Activated T-helper 1 cell treated with anti-CD3 and anti-CD28 coated beads, Interleukin-12 subunit alpha, Interleukin-12 subunit beta, Interleukin-2, Interleukin-4 antibody, amounts not matched to agents 30 ng/mL and 10 ng/mL and 1 ng/mL, durations not matched to agents 14 hours and 24 hours and 36 hours (primary cell): Measurements from ENCODE around the gene FHL5. TPM values are rescaled to one million over a fixed set of nuclear protein-coding genes. Genes with fewer than 3 reads are reported as not detected.
"Not testable (repeated sequence)": the region's sequence is repeated elsewhere in the genome, so short reads cannot be mapped to it uniquely, and the experiment has no call there.

Experiments
- DNase-seq: peaks from one replicate; pipeline ENCODE4 v3.0.0; 2021; ENCODE audit warnings: low spot score
- H3K27ac Mint-ChIP-seq: one replicate; pipeline ENCODE4 v1.8.0; 2021; ENCODE audit warnings: mild to moderate bottlenecking, mixed read lengths
- H3K27me3 Mint-ChIP-seq: one replicate; pipeline ENCODE4 v1.8.0; 2022; ENCODE audit warnings: mild to moderate bottlenecking, moderate library complexity, mixed read lengths; ENCODE audit not compliant: insufficient read depth
- H3K36me3 Mint-ChIP-seq: one replicate; pipeline ENCODE4 v1.8.0; 2021; ENCODE audit warnings: low read depth, mixed read lengths
- H3K4me1 Mint-ChIP-seq: one replicate; pipeline ENCODE4 v1.8.0; 2021; ENCODE audit warnings: low read depth, mixed read lengths
- H3K4me3 Mint-ChIP-seq: one replicate; pipeline ENCODE4 v1.8.0; 2021; ENCODE audit warnings: mild to moderate bottlenecking, moderate library complexity, mixed read lengths
- H3K9me3 Mint-ChIP-seq: one replicate; pipeline ENCODE4 v1.8.0; 2021; ENCODE audit warnings: mixed read lengths
- intact Hi-C: fragments of 100-400 bp; cut with micrococcal nuclease; formaldehyde crosslinking; loops from one replicate; pipeline ENCODE4 v1.15.1; 2024
- total RNA-seq: library from RNA; stranded (reverse); gene quantifications from 2 replicates; pipeline ENCODE4 v1.2.3, GENCODE V29; 2022

FHL5 gene
- total RNA-seq, 1 donor from 2014 or later = not detected

- no peak overlapping the region for H3K27ac Mint-ChIP-seq
- peaks cover 12% of the 10 kb centered on the region for H3K27me3 Mint-ChIP-seq
- intact Hi-C loops = no loop called here
- H3K4me3 Mint-ChIP-seq = no peak overlapping the region
- no peak for DNase-seq
- H3K4me1 Mint-ChIP-seq = peaks cover 5% of the 10 kb centered on the region
- no peaks in the 10 kb centered on the region for H3K36me3 Mint-ChIP-seq
- H3K9me3 Mint-ChIP-seq = no peaks in the 10 kb centered on the region
Measured at GRCh38 chr6:96621983-96622382, 59.1 kb downstream of the FHL5 start.

DNA sequence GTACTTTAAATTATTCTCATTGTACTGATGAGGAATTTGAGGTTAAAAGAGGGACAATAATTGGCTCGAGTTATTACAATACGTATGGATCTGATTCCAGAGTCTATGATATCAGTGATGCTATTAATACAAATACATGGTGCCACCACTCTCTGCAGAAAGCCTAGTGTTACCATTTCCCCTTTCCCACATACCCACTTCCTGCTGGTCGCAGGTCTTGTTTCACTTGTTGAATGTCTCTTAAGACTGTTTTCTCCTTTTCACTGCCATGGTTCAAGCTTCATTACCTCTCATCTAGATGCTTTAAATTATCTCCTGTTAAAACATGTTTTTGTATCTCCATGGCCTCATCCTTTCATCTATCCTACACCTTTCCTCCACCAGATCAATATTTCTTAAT lies 62.0 kb downstream of the FHL5 start:
- Mint-ChIP-seq H3K4me3 (no peak overlapping the region), H3K9me3 (no peaks in the 10 kb centered on the region), H3K4me1 (peaks cover 5% of the 10 kb centered on the region), H3K27me3 (peaks cover 8% of the 10 kb centered on the region), H3K27ac (no peak overlapping the region), H3K36me3 (no peaks in the 10 kb centered on the region)
- no peak for DNase-seq
- intact Hi-C loops = loop anchor here (5.0 kb wide), 1 partner anchor 212 kb away; the partner anchor contains the start of gene GPR63

DNA sequence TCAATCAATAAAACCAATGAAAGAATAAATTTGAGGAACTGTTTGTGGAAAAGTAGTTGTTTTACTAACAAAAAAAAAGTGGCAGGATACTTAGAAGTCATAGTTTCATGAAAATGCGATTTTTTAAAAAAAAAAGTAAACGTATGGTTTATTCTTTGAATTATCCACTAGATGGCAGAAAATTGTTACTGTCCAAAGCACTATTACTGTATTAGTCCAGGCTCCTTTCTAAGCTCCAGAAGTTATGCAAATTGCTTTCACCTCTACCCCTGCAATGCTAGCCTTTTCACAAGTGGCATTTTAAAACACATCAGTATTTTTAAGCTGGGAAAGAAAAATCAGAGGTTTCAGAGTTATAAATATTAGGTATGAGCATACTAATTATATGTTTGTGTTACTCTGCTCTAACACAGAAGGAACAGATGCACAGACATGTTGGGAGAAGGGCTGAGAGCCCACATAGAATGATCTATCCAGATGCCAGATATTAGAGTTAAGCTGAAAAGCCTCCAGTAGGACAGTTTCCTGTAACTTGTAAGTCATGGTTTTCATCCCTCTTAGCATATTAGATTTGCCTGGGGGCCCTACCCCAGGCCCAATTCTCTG lies 63.9 kb downstream of the FHL5 start:
- Mint-ChIP-seq H3K9me3 (no peaks in the 10 kb centered on the region), H3K4me3 (no peak overlapping the region), H3K27me3 (peaks cover 11% of the 10 kb centered on the region), H3K4me1 (peaks cover 5% of the 10 kb centered on the region), H3K36me3 (no peaks in the 10 kb centered on the region), H3K27ac (no peak overlapping the region)
- intact Hi-C loops = loop anchor here (1.0 to 5.0 kb wide), 4 partner anchors 210 to 767 kb away; partner anchors contain the start of genes GPR63 and NDUFAF4
- DNase-seq = no peak

DNA sequence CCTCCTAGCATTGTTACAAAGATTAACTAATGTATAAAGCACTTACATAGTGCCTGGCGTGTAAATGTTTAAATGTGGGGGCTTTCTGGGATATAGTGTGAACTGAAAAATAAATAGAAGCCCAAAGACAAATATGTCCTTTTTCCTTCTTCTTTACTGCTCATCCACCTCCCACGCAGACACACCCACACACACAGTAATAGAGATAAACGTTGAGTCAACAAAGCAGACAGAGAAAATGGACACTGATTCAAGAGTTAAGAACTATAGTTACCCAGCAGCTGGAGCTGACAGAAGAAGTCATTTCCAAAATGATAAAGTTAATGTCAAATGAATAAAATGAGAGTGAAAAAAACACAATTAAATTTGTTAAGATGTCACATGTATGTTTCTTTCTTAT lies 68.3 kb downstream of the FHL5 start:
- H3K27me3 Mint-ChIP-seq = peaks cover 6% of the 10 kb centered on the region
- H3K9me3 Mint-ChIP-seq = no peaks in the 10 kb centered on the region
- intact Hi-C loops = no loop called here
- no peaks in the 10 kb centered on the region for H3K4me1 Mint-ChIP-seq
- H3K4me3 Mint-ChIP-seq = no peak overlapping the region
- no peak for DNase-seq
- H3K36me3 Mint-ChIP-seq = no peaks in the 10 kb centered on the region
- H3K27ac Mint-ChIP-seq = no peak overlapping the region

DNA sequence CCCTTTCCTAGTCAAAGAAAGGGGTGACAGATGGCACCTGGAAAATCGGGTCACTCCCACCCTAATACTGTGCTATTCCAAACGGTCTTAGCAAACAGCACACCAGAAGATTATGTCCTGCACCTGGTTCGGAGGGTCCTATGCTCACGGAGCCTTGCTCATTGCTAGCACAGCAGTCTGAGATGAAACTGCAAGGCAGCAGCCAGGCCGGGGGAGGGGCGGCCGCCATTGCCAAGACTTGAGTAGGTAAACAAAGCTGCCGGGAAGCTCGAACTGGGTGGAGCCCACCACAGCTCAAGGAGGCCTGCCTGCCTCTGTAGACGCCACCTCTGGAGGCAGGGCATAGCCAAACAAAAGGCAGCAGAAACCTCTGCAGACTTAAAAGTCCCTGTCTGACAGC lies 75.1 kb downstream of the FHL5 start:
- H3K36me3 Mint-ChIP-seq, H3K4me3 Mint-ChIP-seq, H3K9me3 Mint-ChIP-seq, H3K27ac Mint-ChIP-seq, H3K4me1 Mint-ChIP-seq, DNase-seq, H3K27me3 Mint-ChIP-seq, intact Hi-C loops: not testable (repeated sequence)

- H3K27ac Mint-ChIP-seq = no peak overlapping the region
- peaks cover 1% of the 10 kb centered on the region for H3K27me3 Mint-ChIP-seq
- no peaks in the 10 kb centered on the region for H3K9me3 Mint-ChIP-seq
- intact Hi-C loops = no loop called here
- no peak overlapping the region for H3K4me3 Mint-ChIP-seq
- no peaks in the 10 kb centered on the region for H3K36me3 Mint-ChIP-seq
- H3K4me1 Mint-ChIP-seq = no peaks in the 10 kb centered on the region
- DNase-seq = no peak
Measured at GRCh38 chr6:96645106-96645505, 82.2 kb downstream of the FHL5 start.

GRCh38 chr6:96649926-96650325 lies 87.0 kb downstream of the FHL5 start:
- Mint-ChIP-seq H3K27me3 (peaks cover 1% of the 10 kb centered on the region), H3K4me1 (peaks cover 4% of the 10 kb centered on the region), H3K27ac (no peak overlapping the region), H3K4me3 (no peak overlapping the region), H3K36me3 (no peaks in the 10 kb centered on the region), H3K9me3 (no peaks in the 10 kb centered on the region)
- DNase-seq = no peak
- intact Hi-C loops = no loop called here

DNA sequence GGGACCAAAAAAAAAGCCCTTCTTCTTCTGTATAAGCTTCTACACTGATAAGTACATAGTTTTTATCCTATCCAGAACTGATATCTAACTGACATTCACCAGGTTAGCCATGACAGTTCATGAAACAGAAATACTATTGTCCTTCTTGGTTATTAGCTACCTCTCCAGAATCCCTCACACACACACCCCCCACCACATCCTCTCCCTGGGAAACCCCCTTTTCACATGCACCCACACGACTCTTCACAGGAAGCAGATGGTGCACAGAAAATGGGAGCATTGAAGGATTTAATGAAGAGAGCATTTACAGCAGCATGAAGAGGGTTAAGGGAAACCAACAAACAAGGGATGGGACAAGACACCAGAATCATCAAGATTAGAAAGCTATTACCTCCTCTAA lies 88.9 kb downstream of the FHL5 start:
- Mint-ChIP-seq H3K27me3 (peaks cover 1% of the 10 kb centered on the region), H3K9me3 (no peaks in the 10 kb centered on the region), H3K4me3 (no peak overlapping the region), H3K36me3 (no peaks in the 10 kb centered on the region), H3K27ac (no peak overlapping the region), H3K4me1 (peaks cover 4% of the 10 kb centered on the region)
- DNase-seq = no peak
- intact Hi-C loops = no loop called here

DNA sequence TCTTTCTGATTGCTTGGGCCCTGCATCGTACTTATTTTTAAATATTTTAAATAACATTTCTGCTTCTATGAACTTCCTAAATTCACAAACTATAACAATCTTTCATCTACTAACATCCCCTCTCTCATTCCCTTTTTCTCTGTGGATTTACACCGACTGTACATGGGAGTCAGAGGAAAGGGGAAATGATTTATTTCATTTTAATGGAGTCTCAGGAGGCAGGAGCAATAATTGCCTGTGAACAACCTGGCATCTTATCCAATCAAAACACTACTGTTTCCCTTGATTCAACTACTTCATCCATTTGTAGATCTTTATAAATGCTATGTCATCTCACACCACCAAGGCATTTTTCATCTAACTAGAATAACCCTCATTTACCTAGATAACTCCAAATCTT lies 89.6 kb downstream of the FHL5 start:
- no peak for DNase-seq
- Mint-ChIP-seq H3K4me3 (no peak overlapping the region), H3K27ac (no peak overlapping the region), H3K4me1 (peaks cover 4% of the 10 kb centered on the region), H3K27me3 (peaks cover 1% of the 10 kb centered on the region), H3K36me3 (no peaks in the 10 kb centered on the region), H3K9me3 (no peaks in the 10 kb centered on the region)
- intact Hi-C loops = no loop called here

DNA sequence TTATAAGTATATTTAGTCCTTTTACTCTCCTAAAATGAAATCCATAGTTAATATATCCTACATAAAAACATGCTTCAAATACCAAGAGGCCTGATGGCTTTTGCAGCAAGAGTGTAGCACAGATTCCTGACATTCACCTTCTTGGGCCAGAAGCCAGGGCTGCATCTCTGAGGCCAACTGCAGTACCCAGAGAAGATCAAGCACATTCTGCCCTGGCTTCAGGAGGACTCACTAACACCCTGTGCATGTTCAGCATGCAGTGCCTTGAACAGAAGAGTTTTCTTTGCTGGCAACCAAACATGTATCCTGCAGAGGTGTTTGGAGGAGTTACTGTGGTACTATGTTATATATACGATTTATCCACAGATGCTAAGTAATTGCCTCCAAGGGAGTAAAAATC lies 90.3 kb downstream of the FHL5 start:
- Mint-ChIP-seq H3K27ac (no peak overlapping the region), H3K27me3 (peaks cover 1% of the 10 kb centered on the region), H3K36me3 (no peaks in the 10 kb centered on the region), H3K9me3 (no peaks in the 10 kb centered on the region), H3K4me3 (no peak overlapping the region), H3K4me1 (peaks cover 4% of the 10 kb centered on the region)
- DNase-seq = no peak
- intact Hi-C loops = no loop called here

GRCh38 chr6:96656567-96656966 lies 93.6 kb downstream of the FHL5 start:
- Mint-ChIP-seq H3K27ac (no peak overlapping the region), H3K36me3 (no peaks in the 10 kb centered on the region), H3K4me1 (peaks cover 4% of the 10 kb centered on the region), H3K4me3 (no peak overlapping the region), H3K27me3 (no peaks in the 10 kb centered on the region), H3K9me3 (no peaks in the 10 kb centered on the region)
- intact Hi-C loops = no loop called here
- no peak for DNase-seq

- no peaks in the 10 kb centered on the region for H3K27me3 Mint-ChIP-seq
- no peaks in the 10 kb centered on the region for H3K4me1 Mint-ChIP-seq
- DNase-seq = no peak
- intact Hi-C loops = no loop called here
- H3K4me3 Mint-ChIP-seq = no peak overlapping the region
- no peaks in the 10 kb centered on the region for H3K9me3 Mint-ChIP-seq
- H3K27ac Mint-ChIP-seq = no peak overlapping the region
- H3K36me3 Mint-ChIP-seq = no peaks in the 10 kb centered on the region
Measured at GRCh38 chr6:96657344-96657743, 94.4 kb downstream of the FHL5 start.

GRCh38 chr6:96659084-96659845 lies 96.3 kb downstream of the FHL5 start:
- H3K4me1 Mint-ChIP-seq = no peaks in the 10 kb centered on the region
- no peaks in the 10 kb centered on the region for H3K36me3 Mint-ChIP-seq
- no peak overlapping the region for H3K4me3 Mint-ChIP-seq
- no peaks in the 10 kb centered on the region for H3K27me3 Mint-ChIP-seq
- intact Hi-C loops = no loop called here
- H3K27ac Mint-ChIP-seq = no peak overlapping the region
- no peaks in the 10 kb centered on the region for H3K9me3 Mint-ChIP-seq
- DNase-seq = no peak
